PC-9 (cell line): ENCODE measurements around the gene RBM19.

ENCODE experiments used
- CTCF ChIP-seq: fragments of 200-600 bp; sonication (generic); conservative IDR thresholded peaks from 2 replicates; pipeline ENCODE4 v1.6.1; 2017; ENCODE audit warnings: mixed run types, antibody characterized with exemption, mild to moderate bottlenecking, moderate library complexity
- EZH2 ChIP-seq: fragments of 200-600 bp; sonication (generic); IDR thresholded peaks from 2 replicates; pipeline ENCODE4 v1.8.0; 2017; ENCODE audit warnings: antibody characterized with exemption, low read depth

- TF ChIP-seq CTCF (no peak), EZH2 (no peak)
Measured at GRCh38 chr12:113829212-113829611, 136.9 kb downstream of the RBM19 start.
